Measurements from ENCODE around the gene TTC7B.

TTC7B gene

DNA sequence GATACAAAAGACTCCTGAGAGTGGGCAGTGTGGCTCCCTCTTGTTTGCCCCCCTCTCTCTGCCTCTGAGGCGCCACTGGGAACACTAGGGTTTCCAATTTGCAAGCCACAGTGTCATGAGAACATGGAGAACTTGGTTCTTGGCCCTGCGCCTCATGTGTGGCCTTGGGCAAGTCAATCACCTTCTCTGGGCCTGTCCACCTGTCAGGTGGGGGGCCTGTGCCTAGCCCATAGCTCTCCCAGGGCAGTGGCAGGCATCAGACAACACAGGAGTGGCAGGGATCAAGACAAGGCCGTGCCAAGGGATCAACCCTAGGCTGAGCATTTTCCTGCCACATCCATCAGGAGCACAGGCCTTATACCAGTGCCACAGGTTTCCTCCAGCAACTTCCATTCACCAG lies 234.1 kb downstream of the TTC7B start:
- H3K4me3 ChIP-seq (ENCODE audit: low read depth, low read length) = no peak overlapping the region
- DNase-seq (ENCODE audit: low read depth) = no peak

DNA sequence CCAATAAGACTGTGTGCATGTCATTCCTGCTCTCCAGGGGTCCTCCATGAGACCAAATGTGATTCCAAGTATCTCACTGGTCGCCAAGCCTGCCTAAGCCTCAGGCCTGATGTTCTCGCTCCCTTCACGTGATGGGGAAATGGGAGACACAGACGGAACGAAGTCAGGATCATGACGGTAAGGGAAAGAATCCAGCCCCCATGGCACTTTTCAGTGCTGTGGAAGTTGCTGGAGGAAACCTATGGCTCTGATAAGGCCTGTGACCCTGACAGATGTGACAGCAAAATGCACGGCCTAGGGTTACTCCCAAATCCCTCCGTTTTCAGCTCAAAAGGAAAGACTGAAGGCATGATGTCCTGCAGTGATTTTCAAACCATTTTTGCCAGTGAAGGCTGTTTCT lies 234.5 kb downstream of the TTC7B start:
- no peak for TF ChIP-seq MYC (IDR thresholded peaks at IDR 0.05; ENCODE audit: low read depth, low read length)
- TF ChIP-seq, protein P1, sequence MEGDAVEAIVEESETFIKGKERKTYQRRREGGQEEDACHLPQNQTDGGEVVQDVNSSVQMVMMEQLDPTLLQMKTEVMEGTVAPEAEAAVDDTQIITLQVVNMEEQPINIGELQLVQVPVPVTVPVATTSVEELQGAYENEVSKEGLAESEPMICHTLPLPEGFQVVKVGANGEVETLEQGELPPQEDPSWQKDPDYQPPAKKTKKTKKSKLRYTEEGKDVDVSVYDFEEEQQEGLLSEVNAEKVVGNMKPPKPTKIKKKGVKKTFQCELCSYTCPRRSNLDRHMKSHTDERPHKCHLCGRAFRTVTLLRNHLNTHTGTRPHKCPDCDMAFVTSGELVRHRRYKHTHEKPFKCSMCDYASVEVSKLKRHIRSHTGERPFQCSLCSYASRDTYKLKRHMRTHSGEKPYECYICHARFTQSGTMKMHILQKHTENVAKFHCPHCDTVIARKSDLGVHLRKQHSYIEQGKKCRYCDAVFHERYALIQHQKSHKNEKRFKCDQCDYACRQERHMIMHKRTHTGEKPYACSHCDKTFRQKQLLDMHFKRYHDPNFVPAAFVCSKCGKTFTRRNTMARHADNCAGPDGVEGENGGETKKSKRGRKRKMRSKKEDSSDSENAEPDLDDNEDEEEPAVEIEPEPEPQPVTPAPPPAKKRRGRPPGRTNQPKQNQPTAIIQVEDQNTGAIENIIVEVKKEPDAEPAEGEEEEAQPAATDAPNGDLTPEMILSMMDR (IDR thresholded peaks at IDR 0.05; ENCODE audit: low read depth, low read length) = no peak
- TF ChIP-seq POLR2A (IDR thresholded peaks at IDR 0.05; ENCODE audit: extremely low read depth, insufficient read length) = no peak
- TF ChIP-seq, protein P2, sequence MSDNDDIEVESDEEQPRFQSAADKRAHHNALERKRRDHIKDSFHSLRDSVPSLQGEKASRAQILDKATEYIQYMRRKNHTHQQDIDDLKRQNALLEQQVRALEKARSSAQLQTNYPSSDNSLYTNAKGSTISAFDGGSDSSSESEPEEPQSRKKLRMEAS (IDR thresholded peaks at IDR 0.05; ENCODE audit: low read depth, low read length) = no peak
- no peak overlapping the region for H3K4me3 ChIP-seq (ENCODE audit: low read depth, low read length)
- no peak for DNase-seq (ENCODE audit: low read depth)

More for the DNA sequence above, 234.1 kb downstream of the TTC7B start:
- no peak for TF ChIP-seq POLR2A (IDR thresholded peaks at IDR 0.05; ENCODE audit: extremely low read depth, insufficient read length)
- TF ChIP-seq, protein P1 (IDR thresholded peaks at IDR 0.05; ENCODE audit: low read depth, low read length) = no peak
- TF ChIP-seq, protein P2 (IDR thresholded peaks at IDR 0.05; ENCODE audit: low read depth, low read length) = no peak
- no peak for TF ChIP-seq MYC (IDR thresholded peaks at IDR 0.05; ENCODE audit: low read depth, low read length)

DNA sequence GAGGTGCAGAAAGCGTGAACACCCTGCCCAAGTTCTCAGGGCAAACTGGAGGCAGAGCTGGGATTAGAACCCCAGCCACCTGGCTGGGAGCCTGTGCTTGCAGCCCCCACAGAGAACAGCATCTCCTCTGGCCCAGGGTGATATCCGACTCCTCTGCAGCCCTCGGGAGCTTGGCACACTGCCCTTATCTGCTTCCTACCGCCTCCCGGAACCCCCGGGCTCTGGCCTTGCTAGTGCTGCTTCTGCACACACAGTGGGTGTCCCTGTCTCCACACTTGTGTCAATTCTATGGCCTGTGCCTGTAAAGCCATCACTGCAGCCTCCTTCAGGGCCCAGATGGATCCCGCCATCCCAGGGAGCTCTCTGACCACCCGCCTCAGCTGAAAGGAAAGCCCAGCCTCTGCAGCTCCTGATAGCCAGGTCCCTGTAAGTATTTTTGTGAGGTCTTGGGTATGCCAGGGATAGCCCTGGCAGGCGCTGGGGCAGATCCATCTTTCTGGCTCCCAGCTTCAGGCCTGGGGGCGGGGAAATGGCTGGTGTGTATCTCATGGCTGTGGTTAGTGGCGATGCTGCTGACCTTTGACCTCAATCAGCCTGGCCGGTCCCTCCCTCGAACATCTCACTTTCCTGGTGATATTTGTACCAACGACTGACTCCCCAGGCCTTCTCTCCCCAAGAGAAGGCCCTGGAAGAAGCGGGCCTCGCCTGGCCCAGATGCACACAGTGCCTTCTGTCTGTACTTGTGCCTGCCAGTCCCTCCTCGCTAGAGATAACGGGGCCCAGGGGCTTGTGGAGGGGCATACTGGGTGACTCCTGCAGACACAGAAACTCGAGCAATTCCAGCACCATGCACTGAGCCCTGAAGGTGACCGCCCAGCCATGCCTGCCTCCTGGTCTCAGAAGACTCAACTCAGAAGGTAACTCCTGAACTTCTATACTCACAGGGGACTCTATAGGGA lies 235.6 kb downstream of the TTC7B start:
- TF ChIP-seq POLR2A (IDR thresholded peaks at IDR 0.05; ENCODE audit: extremely low read depth, insufficient read length) = no peak
- TF ChIP-seq, protein P2 (IDR thresholded peaks at IDR 0.05; ENCODE audit: low read depth, low read length) = no peak
- TF ChIP-seq, protein P1 (IDR thresholded peaks at IDR 0.05; ENCODE audit: low read depth, low read length) = no peak
- TF ChIP-seq MYC (IDR thresholded peaks at IDR 0.05; ENCODE audit: low read depth, low read length) = no peak
- DNase-seq (ENCODE audit: low read depth) = no peak

DNA sequence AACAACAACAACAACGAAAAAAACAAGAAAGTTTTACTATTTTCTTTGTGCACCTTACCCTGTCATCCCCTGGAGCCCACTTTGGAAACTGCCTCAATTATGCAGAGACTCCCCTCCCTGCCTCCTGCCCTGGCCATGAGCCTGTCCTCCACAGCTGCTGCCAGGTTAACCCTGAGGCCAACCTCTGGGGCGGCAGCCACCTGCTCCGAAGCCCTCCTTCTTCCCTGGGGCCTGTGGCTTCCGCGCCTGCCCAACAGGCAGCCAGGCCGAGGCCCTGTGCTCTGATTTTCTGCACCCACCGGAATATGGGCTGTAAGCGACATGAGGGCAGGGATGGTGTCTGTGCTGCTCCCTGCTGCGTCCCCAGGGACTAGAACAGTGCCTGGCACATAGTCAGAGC lies 236.4 kb downstream of the TTC7B start:
- DNase-seq (ENCODE audit: low read depth) = no peak
- TF ChIP-seq, protein P1 (IDR thresholded peaks at IDR 0.05; ENCODE audit: low read depth, low read length) = no peak
- no peak for TF ChIP-seq POLR2A (IDR thresholded peaks at IDR 0.05; ENCODE audit: extremely low read depth, insufficient read length)
- TF ChIP-seq, protein P2 (IDR thresholded peaks at IDR 0.05; ENCODE audit: low read depth, low read length) = no peak
- TF ChIP-seq MYC (IDR thresholded peaks at IDR 0.05; ENCODE audit: low read depth, low read length) = no peak
- H3K4me3 ChIP-seq (ENCODE audit: low read depth, low read length) = no peak overlapping the region

More for the DNA sequence above, 235.6 kb downstream of the TTC7B start:
- H3K4me3 ChIP-seq (ENCODE audit: low read depth, low read length) = no peak overlapping the region

DNA sequence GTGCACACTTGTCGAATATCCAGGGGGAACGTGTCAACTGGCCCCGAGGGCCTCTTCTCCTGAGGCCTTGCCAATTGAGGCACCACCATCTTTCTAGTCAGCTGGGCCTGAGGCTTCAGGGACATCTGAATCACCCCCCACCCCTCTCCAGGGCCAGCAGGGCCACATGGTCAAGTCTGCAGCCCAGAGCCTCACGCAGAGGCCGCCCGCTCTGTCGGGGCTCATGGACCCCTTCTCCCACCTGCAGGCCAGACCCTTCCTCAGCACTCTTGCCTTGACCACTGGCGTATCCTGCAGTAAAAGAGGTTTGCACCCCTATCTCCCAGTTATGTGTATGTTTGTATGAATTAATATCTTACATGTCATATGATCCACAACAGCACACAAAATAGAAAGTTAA lies 237.1 kb downstream of the TTC7B start:
- no peak overlapping the region for H3K4me3 ChIP-seq (ENCODE audit: low read depth, low read length)
- no peak for TF ChIP-seq MYC (IDR thresholded peaks at IDR 0.05; ENCODE audit: low read depth, low read length)
- TF ChIP-seq, protein P1 (IDR thresholded peaks at IDR 0.05; ENCODE audit: low read depth, low read length) = no peak
- no peak for DNase-seq (ENCODE audit: low read depth)

Data from NB4 (cell line).